H1 (cell line): ENCODE data around the gene LPO. TPM values are rescaled to one million over a fixed set of nuclear protein-coding genes. Genes with fewer than 3 reads are reported as not detected.

Source experiments
- CTCF ChIA-PET: fragments of 300-600 bp; sonication (Branson Sonifier 250); formaldehyde crosslinking; loops from one replicate; lab custom pipeline; 2021; ENCODE audit not compliant: partially characterized antibody; lab: Charles Lee
- POLR2A ChIA-PET: fragments of 300-600 bp; sonication (Branson Sonifier 250); formaldehyde crosslinking; loops from one replicate; lab custom pipeline; 2021; ENCODE audit warnings: inconsistent platforms; ENCODE audit not compliant: partially characterized antibody; lab: Charles Lee
- DNase-seq, 2 experiments: peaks; one replicate each; pipeline versions ENCODE4 v3.0.0 to v3.0.0-alpha.2; 2010 to 2022; ENCODE audit warnings: low spot score in 2 of 2, low read depth in 1 of 2, mixed read lengths in 1 of 2
- FAIRE-seq: peaks from 2 replicates; lab custom pipeline; 2011; peaks lifted over from hg19 to GRCh38; lab: Jason Lieb, UNC
- H2AFZ ChIP-seq: 2 replicates; pipeline ENCODE4 v1.8.1; 2012; ENCODE audit warnings: low read length, inconsistent platforms
- H2AK5ac ChIP-seq: 2 replicates; pipeline ENCODE4 v1.6.1; 2013; ENCODE audit warnings: low read depth, low read length
- H2BK120ac ChIP-seq: replicated peaks from 2 replicates; pipeline ENCODE3; 2013; ENCODE audit warnings: low read depth, low read length, inconsistent platforms
- H2BK12ac ChIP-seq: 2 replicates; pipeline ENCODE4 v1.6.1; 2013; ENCODE audit warnings: low read depth, low read length
- H2BK15ac ChIP-seq: 2 replicates; pipeline ENCODE4 v1.6.1; 2013; ENCODE audit warnings: low read length
- H2BK20ac ChIP-seq: 2 replicates; pipeline ENCODE4 v1.6.1; 2013; ENCODE audit warnings: low read length
- H2BK5ac ChIP-seq: 2 replicates; pipeline ENCODE4 v1.6.1; 2013; ENCODE audit warnings: low read depth, low read length
- H3K14ac ChIP-seq: 2 replicates; pipeline ENCODE4 v1.6.1; 2013; ENCODE audit warnings: inconsistent platforms; ENCODE audit not compliant: insufficient read length
- H3K18ac ChIP-seq: 2 replicates; pipeline ENCODE4 v1.6.1; 2013; ENCODE audit warnings: low read length; ENCODE audit errors: extremely low read depth
- H3K23ac ChIP-seq: 2 replicates; pipeline ENCODE4 v1.6.1; 2013; ENCODE audit warnings: inconsistent platforms; ENCODE audit not compliant: insufficient read length
- H3K23me2 ChIP-seq: 2 replicates; pipeline ENCODE4 v1.6.1; 2013; ENCODE audit warnings: low read depth, low read length
- H3K27ac ChIP-seq: 2 replicates; pipeline ENCODE4 v1.6.1; 2011; ENCODE audit warnings: low read depth, low read length, inconsistent platforms
- H3K27me3 ChIP-seq, 4 experiments: replicated peaks in 1 of 4; 1 replicate in 1 of 4; 2 replicates in 3 of 4; pipeline versions ENCODE4 v1.6.1 to v1.8.1; 2011 to 2013; ENCODE audit warnings: low read length in 3 of 4, mild to moderate bottlenecking in 3 of 4, inconsistent platforms in 2 of 4, mixed read lengths in 2 of 4, moderate library complexity in 1 of 4; ENCODE audit not compliant: control insufficient read depth in 3 of 4, insufficient read depth in 3 of 4; ENCODE audit errors: extremely low read depth in 1 of 4
- H3K36me3 ChIP-seq, 4 experiments: 2 replicates each; pipeline versions ENCODE4 v1.6.1 to v1.8.1; 2011 to 2013; ENCODE audit warnings: mild to moderate bottlenecking in 4 of 4, low read length in 3 of 4, moderate library complexity in 2 of 4, control low read depth in 1 of 4, inconsistent platforms in 1 of 4; ENCODE audit not compliant: insufficient read depth in 4 of 4, control insufficient read depth in 2 of 4
- H3K4ac ChIP-seq: replicated peaks from 2 replicates; pipeline ENCODE3; 2013; ENCODE audit warnings: low read length, low read depth, mixed read lengths, inconsistent platforms; ENCODE audit not compliant: insufficient read length
- H3K4me1 ChIP-seq, 4 experiments: replicated peaks in 1 of 4; 1 replicate in 1 of 4; 2 replicates in 3 of 4; pipeline versions ENCODE4 v1.6.1 to v1.8.1; 2011 to 2013; ENCODE audit warnings: low read length in 3 of 4, inconsistent platforms in 2 of 4, mixed read lengths in 1 of 4; ENCODE audit not compliant: insufficient read depth in 4 of 4, control insufficient read depth in 3 of 4
- H3K4me2 ChIP-seq, 2 experiments: 2 replicates each; pipeline versions ENCODE4 v1.6.1 to v1.8.1; 2011 to 2013; ENCODE audit warnings: low read depth in 2 of 2, low read length in 2 of 2, control low read depth in 1 of 2, inconsistent platforms in 1 of 2, mild to moderate bottlenecking in 1 of 2; ENCODE audit not compliant: insufficient read depth in 1 of 2
- H3K4me3 ChIP-seq, 4 experiments: fragments of 200-600, 300-600 bp in 1 of 4; sonication (generic), shearing (Covaris generic), sonication (Bioruptor Twin) in 1 of 4; 2 replicates each; pipeline versions ENCODE4 v1.5.1 to v1.8.1; 2011 to 2016; ENCODE audit warnings: low read length in 4 of 4, low read depth in 3 of 4, control low read depth in 2 of 4, inconsistent platforms in 2 of 4, mild to moderate bottlenecking in 2 of 4, mixed read lengths in 1 of 4, moderate library complexity in 1 of 4; ENCODE audit not compliant: insufficient read depth in 2 of 4; ENCODE audit errors: extremely low read depth in 1 of 4
- H3K56ac ChIP-seq: replicated peaks from 2 replicates; pipeline ENCODE3; 2013; ENCODE audit warnings: low read depth, mild to moderate bottlenecking, mixed read lengths, low read length, inconsistent platforms; ENCODE audit not compliant: insufficient read length
- H3K79me1 ChIP-seq: 2 replicates; pipeline ENCODE4 v1.6.1; 2013; ENCODE audit warnings: low read depth, low read length, control low read depth
- H3K79me2 ChIP-seq, 2 experiments: 2 replicates each; pipeline versions ENCODE4 v1.6.1 to v1.8.1; 2012 to 2013; ENCODE audit warnings: low read length in 2 of 2, mild to moderate bottlenecking in 2 of 2, inconsistent platforms in 1 of 2; ENCODE audit not compliant: insufficient read depth in 2 of 2, control insufficient read depth in 1 of 2
- H3K9ac ChIP-seq, 4 experiments: replicated peaks in 1 of 4; 1 replicate in 1 of 4; 2 replicates in 3 of 4; pipeline versions ENCODE4 v1.6.1 to v1.8.1; 2011 to 2013; ENCODE audit warnings: low read depth in 3 of 4, low read length in 3 of 4, control low read depth in 2 of 4, mild to moderate bottlenecking in 2 of 4, moderate library complexity in 2 of 4, inconsistent platforms in 1 of 4; ENCODE audit errors: extremely low read depth in 1 of 4
- H3K9me3 ChIP-seq, 2 experiments: 2 replicates each; pipeline versions ENCODE4 v1.6.1 to v1.8.1; 2012 to 2013; ENCODE audit warnings: mild to moderate bottlenecking in 2 of 2, moderate library complexity in 2 of 2, control low read depth in 1 of 2, inconsistent platforms in 1 of 2, low read depth in 1 of 2, low read length in 1 of 2, mixed read lengths in 1 of 2; ENCODE audit not compliant: insufficient read depth in 2 of 2
- H4K20me1 ChIP-seq, 2 experiments: replicated peaks in 1 of 2; 2 replicates each; pipeline versions ENCODE3 to v1.8.1; 2011 to 2013; ENCODE audit warnings: inconsistent platforms in 2 of 2, low read length in 2 of 2, mild to moderate bottlenecking in 1 of 2; ENCODE audit not compliant: insufficient read depth in 2 of 2, control insufficient read depth in 1 of 2
- H4K5ac ChIP-seq: 2 replicates; pipeline ENCODE4 v1.6.1; 2013; ENCODE audit warnings: low read length, low read depth, mixed read lengths, inconsistent platforms; ENCODE audit not compliant: insufficient read length
- H4K8ac ChIP-seq: 2 replicates; pipeline ENCODE4 v1.8.0; 2013; ENCODE audit warnings: mild to moderate bottlenecking, moderate library complexity, low read length, inconsistent platforms; ENCODE audit not compliant: insufficient read depth; ENCODE audit errors: extremely low read depth
- H4K91ac ChIP-seq: replicated peaks from 2 replicates; pipeline ENCODE3; 2013; ENCODE audit warnings: low read length, mixed read lengths, inconsistent platforms; ENCODE audit not compliant: insufficient read length
- CEBPB ChIP-seq: IDR thresholded peaks from 2 replicates; pipeline ENCODE4 v1.6.1; 2012; ENCODE audit warnings: low read depth, low read length
- HDAC6 ChIP-seq: IDR thresholded peaks from one replicate; pipeline ENCODE4 v1.7.1; 2012; ENCODE audit warnings: low read depth, mild to moderate bottlenecking, inconsistent platforms, low read length, moderate library complexity
- POLR2AphosphoS5 ChIP-seq: IDR thresholded peaks from 2 replicates; pipeline ENCODE4 v1.6.1; 2011; ENCODE audit warnings: low read depth, low read length
- RAD21 ChIP-seq, 2 experiments: IDR thresholded peaks in 1 of 2; conservative IDR thresholded peaks in 1 of 2; 2 replicates each; pipeline ENCODE4 v1.6.1; 2011; ENCODE audit warnings: low read depth in 2 of 2, low read length in 2 of 2, improper control_type of control experiment in 1 of 2, inconsistent platforms in 1 of 2, mild to moderate bottlenecking in 1 of 2, moderate library complexity in 1 of 2
- RBBP5 ChIP-seq: IDR thresholded peaks from 2 replicates; pipeline ENCODE4 v1.7.1; 2012; ENCODE audit warnings: low read depth, mild to moderate bottlenecking, inconsistent platforms, low read length, moderate library complexity, borderline replicate concordance
- SIN3A ChIP-seq, 2 experiments: IDR thresholded peaks in 1 of 2; conservative IDR thresholded peaks in 1 of 2; 2 replicates each; pipeline ENCODE4 v1.6.1; 2011 to 2012; ENCODE audit warnings: low read length in 2 of 2, improper control_type of control experiment in 1 of 2, low read depth in 1 of 2, mild to moderate bottlenecking in 1 of 2
- SRF ChIP-seq: IDR thresholded peaks from 2 replicates; pipeline ENCODE4 v1.6.1; 2011; ENCODE audit warnings: mild to moderate bottlenecking, low read depth, low read length, moderate library complexity
- WGBS, 2 experiments: shearing (Covaris generic) in 1 of 2; methylation state at CpG; one replicate each; pipeline versions ENCODE4 v1.1.6 to v1.1.7; 2013 to 2015; ENCODE audit warnings: low lambda C conversion rate in 2 of 2, mixed read lengths in 2 of 2, inconsistent platforms in 1 of 2, low coverage in 1 of 2, missing lambda C conversion rate in 1 of 2; ENCODE audit not compliant: insufficient replicate concordance in 2 of 2, insufficient coverage in 1 of 2, insufficient read length in 1 of 2; ENCODE audit errors: extremely low coverage in 1 of 2, missing lambda C conversion rate in 1 of 2; 5-methylcytosine and 5-hydroxymethylcytosine counted together
- polyA plus RNA-seq, 7 experiments: library from polyadenylated mRNA; depleted of rRNA in 3 of 7; stranded (reverse) in 5 of 7; unstranded in 2 of 7; fragments of >200 nt in 5 of 7; fragments of 200-250 nt in 2 of 7; gene quantifications; 1 replicate in 5 of 7; 2 replicates in 1 of 7; 4 replicates in 1 of 7; pipeline versions ENCODE4 v1.2.1 to v1.2.3, GENCODE V29; 2011 to 2013; ENCODE audit warnings: missing spikeins in 2 of 7, mixed read lengths in 2 of 7
- total RNA-seq: library from RNA; stranded (reverse); fragmentation: NEBNext Ultra II Directional; extraction: Animal tissue kit (Norgen Biotek cat#: 25700); gene quantifications from 2 replicates; pipeline ENCODE4 v1.2.1, GENCODE V29; 2021
- TF ChIP-seq, protein P1 (sequence below): IDR thresholded peaks from 2 replicates; pipeline ENCODE4 v1.6.1; 2011; ENCODE audit warnings: low read length, improper control_type of control experiment

Gene LPO
- total and polyA plus RNA-seq, 2 of the 8 experiments (the other 6 are each of a cell fraction or from before 2014, with no cell fraction given), result 0.38 to 0.52 TPM

DNA sequence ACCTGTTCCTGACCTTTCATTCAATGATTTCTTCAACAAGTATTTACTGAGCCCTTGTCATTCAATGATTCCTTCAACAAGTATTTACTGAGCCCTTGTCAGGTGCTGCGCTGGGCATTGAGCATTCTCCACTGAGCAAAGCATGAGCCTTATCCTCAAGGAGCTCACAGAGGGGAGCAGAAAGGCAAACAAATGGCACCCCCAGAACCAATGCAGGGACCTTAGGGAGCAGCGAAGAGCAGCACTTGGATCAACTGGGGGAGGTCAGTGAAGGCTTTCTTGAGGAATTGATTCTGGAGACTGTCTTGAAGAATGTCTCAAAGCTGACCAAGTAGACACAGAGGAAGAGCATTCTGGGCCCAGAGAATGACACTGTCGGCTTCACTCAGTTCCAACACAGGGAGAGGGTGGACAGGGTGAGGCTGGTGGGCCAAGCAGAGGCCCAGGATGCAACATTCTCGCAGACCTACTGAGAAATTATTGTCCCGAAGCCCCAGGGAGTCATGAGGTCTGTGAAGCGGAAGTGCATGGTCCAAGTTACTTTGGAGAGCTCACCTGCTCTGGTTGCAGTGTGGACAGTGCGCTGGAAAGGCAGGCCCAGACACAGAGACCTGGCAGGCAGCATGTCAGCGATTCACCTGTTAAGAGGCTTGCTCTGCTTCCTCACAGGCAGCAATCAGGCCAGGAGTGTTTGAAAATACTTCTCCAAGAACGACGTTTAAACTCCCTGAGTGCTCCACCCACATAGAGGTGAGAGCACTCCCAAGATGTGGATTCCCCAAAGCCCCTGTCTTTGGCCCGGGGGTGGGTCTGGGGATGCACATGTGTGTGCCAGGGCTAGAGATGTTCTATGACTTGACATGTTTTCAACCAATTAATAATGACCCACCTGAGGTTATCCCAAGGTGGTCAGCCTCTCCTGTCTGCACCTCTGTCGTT lies 45.6 kb downstream of the LPO start:
- Histone ChIP-seq H4K91ac (peak overlapping the region; percentile 23), H3K9ac (no peak overlapping the region), H3K9me3 (no peaks in the 10 kb centered on the region), H2BK15ac (no peak overlapping the region; the same call in 1 of the 2 replicates), H3K23ac (no peak overlapping the region), H2AK5ac (no peak overlapping the region), H3K27ac (no peak overlapping the region), H3K56ac (no peak overlapping the region), H3K36me3 (no peaks in the 10 kb centered on the region), H2BK20ac (peak overlapping the region; percentile 23; the same call in 1 of the 2 replicates), H3K4me3 (no peak overlapping the region), H3K4ac (no peak overlapping the region), H4K20me1 (no peaks in the 10 kb centered on the region), H3K79me1 (no peaks in the 10 kb centered on the region), H2BK12ac (peak overlapping the region; percentile 75; the same call in 1 of the 2 replicates), H3K79me2 (no peaks in the 10 kb centered on the region), H3K14ac (no peak overlapping the region), H3K18ac (peak overlapping the region; percentile 9), H2BK120ac (no peak overlapping the region), H3K4me1 (peaks cover 0 to 8% (median 4%) of the 10 kb centered on the region in 4 experiments; a peak in 5 of 7 replicates), H4K5ac (no peak overlapping the region), H3K23me2 (no peaks in the 10 kb centered on the region), H2AFZ (peak overlapping the region; percentile 5; the same call in 1 of the 2 replicates), H4K8ac (no peak overlapping the region), H2BK5ac (peak overlapping the region; percentile 48; the same call in 1 of the 2 replicates), H3K4me2 (peak overlapping the region; percentile 9; a peak in 1 of 4 replicates), H3K27me3 (peaks cover 0 to 4% (median 0%) of the 10 kb centered on the region in 4 experiments; a peak in 2 of 7 replicates)
- DNase-seq (no peak), FAIRE-seq (no peak)
- CTCF ChIA-PET, result interaction anchor here (0.9 to 2.3 kb wide), 13 partner anchors 10 to 152 kb away, joined by 3 to 14 read pairs (median 4); partner anchors contain the start of gene RNF43
- POLR2A ChIA-PET, result interaction anchor here (0.9 to 2.5 kb wide), 10 partner anchors 10 to 348 kb away, joined by 3 to 9 read pairs (median 4); partner anchors contain the start of genes MTMR4 and RNF43
- WGBS, 2 experiments, result 70% methylated on average over 12 of the region's 12 CpGs; no CpG with 5 or more reads in 1 of the 2 experiments
- TF ChIP-seq CEBPB (no peak), POLR2AphosphoS5 (no peak), SIN3A (conservative IDR thresholded peaks at IDR 0.05 in 1 of 2, IDR thresholded peaks at IDR 0.05 in 1 of 2; ENCODE audit: low read depth in 1 of 2, low read length in 2 of 2) (no peak), RAD21 (IDR thresholded peaks at IDR 0.05 in 1 of 2, conservative IDR thresholded peaks at IDR 0.05 in 1 of 2; ENCODE audit: low read depth in 2 of 2, low read length in 2 of 2) (no peak), SRF (no peak), RBBP5 (no peak), HDAC6 (no peak)
- TF ChIP-seq, protein P1, sequence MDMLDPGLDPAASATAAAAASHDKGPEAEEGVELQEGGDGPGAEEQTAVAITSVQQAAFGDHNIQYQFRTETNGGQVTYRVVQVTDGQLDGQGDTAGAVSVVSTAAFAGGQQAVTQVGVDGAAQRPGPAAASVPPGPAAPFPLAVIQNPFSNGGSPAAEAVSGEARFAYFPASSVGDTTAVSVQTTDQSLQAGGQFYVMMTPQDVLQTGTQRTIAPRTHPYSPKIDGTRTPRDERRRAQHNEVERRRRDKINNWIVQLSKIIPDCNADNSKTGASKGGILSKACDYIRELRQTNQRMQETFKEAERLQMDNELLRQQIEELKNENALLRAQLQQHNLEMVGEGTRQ, result no peak
